NCI-H446 treated with DMSO at 0.1 percent for 48 hours (cell line): Measurements from ENCODE around the gene RRP1.
A peak's percentile ranks its signal among the peaks of the same experiment; 100 is the strongest.

ENCODE experiments used
- DNase-seq: peaks from one replicate; lab custom pipeline; 2025; lab: John Stamatoyannopoulos, UW

Gene RRP1

GRCh38 chr21:43802713-43803313 lies 13.4 kb downstream of the RRP1 start:
- DNase-seq: no peak

GRCh38 chr21:43803558-43804300 lies 14.4 kb downstream of the RRP1 start:
- DNase-seq: no peak

DNA sequence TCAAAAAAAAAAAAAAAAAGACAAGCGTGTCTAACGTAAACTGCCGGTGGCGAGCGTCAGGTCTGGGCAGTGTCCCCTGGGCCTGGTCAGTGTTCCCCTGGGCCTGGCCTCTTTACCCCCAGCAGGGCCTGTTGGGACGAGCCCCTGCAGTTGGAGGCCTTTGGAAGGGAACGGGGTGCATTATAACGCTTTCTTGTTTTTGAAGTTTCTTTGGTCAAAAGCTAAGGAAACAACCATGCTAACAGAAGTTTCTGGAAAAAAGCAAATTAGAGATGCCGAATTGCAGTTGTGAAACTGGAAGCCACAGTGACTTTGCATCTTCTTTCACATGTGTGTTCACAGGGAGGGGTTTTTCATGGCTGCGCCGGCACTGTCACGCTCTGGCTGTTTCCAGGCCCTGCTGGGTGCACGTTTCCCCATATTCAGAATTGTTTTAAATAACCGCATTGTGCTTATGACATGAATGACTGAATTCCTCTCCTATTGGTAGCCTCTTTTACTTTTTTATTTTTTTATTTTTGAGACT lies 16.0 kb downstream of the RRP1 start:
- DNase-seq: no peak

DNA sequence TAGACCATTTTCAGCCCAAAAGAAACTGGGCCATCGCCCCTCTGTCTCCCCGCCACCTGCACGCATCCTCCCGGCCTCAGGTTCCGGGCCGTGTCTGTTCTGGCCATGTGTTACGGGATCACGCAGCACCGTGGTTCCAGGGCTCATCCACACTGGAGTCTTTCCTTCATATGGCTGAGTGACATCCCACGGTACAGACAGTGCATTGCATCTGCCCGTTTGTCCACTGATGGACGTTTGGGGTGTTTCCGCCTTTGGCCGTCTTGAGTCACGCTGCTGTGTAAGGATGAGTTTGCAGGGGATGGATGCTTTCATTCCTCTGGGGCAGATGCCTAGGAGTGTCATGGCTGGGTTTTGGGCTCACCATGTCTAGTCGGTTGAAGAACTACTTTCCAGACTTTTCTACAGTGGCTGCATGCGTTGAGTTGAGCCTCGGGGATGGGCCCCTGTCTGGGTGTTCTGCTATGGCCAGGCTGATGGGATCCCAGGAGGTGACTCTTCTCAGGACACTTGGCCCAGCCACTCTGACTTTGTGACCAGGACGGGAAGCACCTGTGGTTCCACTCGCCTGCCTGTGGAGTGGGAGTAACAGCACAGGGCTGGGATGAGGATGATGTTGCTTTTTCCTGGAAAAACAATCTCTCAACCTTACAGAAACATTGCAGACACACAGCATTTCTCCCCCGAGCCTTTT lies 16.8 kb downstream of the RRP1 start:
- no peak for DNase-seq

- DNase-seq: no peak
Measured at GRCh38 chr21:43808367-43808766, 19.0 kb downstream of the RRP1 start.

DNA sequence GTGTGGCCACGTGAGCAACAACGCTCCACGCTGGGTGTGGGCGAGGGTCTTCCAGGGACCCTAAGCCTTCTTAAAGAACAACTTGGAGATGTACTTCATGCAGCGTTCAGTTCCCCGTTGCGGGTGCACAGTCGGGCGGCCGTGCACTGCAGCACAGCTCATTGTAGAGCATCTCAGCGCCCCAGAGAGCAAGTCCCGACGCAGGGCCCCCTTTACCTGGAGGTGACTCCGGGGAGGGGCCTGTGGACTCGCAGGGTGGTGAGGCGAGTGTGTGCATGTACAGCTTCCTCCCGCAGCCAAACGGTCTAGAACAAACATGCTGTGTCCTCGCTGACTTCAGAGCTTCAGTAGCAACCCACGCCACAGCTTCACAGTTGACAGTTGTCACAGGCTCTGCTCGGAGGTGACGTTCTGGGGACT lies 19.5 kb downstream of the RRP1 start:
- DNase-seq: no peak

DNA sequence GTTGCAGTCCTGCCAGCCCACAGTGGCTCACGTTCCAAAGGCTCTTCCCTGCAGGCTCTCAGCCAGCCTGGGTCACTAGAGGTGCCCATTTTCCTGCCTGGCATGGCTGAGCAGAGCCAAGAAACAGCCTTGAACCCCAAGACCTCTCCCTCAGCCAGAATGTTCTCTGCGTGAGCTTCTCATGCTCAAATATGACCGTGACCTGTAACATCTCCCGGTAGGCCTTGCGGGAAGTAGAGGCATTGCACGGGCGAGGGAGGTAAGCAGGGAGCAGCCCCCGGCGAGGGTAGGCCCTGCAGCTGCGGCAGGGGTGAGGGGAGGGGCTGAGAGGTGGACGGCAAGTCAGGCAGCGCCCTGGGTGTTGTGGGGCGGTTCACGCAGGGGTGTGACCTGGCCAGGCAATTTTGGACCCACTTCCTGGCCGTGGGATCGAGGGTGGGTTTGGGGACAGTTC lies 20.0 kb downstream of the RRP1 start:
- DNase-seq: no peak

- no peak for DNase-seq
Measured at GRCh38 chr21:43809853-43810504, 20.6 kb downstream of the RRP1 start.

DNA sequence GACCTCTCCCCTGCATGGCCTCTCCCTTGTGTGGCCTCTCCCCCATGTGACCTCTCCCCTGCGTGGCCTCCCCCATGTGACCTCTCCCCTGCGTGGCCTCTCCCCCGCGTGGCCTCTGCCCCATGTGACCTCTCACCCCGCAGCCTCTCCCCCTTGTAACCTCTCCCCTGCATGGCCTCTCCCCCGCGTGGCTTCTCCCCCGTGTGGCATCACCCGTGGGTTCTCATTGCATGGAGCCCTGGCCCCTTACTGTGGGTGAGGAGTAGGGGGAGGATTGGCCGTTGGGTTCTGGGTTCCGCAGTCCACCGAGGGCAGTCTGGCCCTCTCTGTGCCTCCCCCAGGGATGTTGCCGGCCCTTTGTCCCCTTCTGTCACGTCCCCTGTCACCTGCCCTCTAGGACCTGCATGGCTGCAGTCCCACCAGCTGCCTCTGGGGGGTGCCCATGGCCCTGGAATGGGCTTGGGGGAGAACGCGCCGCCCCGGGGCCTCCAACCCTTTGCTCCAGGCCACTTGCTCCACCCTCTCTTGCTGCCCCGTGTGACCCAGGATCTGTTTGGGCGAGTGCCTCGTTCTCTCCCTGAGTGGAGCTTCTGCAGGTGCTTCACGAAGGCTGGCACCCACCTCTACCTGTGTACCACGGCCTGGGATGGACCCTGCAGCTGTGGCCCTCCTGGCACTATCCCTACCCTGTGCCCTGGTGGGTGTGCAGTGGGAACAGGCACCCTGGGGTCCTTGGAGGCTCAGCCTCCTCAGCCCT lies 21.3 kb downstream of the RRP1 start:
- DNase-seq: peak; percentile 14

GRCh38 chr21:43811262-43812105 lies 22.1 kb downstream of the RRP1 start:
- no peak for DNase-seq

DNA sequence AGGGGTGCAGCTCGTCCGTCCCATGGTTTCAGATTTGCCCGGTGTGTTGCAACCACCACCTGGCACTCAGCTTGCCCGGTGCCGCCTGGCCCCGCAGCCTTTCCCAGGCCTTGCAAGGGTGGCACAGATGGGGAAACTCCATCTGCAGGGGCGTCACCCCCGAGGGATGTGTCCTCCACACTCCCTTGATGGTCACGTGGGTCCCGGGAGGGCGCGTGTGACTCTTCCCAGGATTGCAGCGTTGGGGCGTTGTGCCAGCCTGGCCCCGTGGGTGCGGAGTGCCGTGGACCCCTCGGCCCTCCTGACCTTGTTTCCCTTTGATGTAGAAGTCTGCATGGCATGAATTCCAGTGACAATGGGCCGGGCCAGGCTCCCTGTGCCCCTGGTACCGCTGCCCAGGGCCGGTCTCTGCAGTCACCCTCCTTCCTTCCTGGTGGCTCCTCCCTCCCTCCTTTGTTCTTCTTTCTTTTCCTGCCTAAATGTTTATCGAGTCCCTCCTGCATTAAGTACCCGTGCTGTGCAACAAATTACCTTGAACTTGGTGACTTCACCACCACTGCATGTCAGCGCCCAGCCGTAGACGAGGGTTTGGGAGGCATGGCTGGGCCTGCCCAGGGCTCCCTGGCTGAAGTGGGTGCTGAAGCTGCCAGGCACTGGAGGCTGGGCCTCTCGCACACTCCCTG lies 22.9 kb downstream of the RRP1 start:
- DNase-seq: no peak

GRCh38 chr21:43812957-43813655 lies 23.7 kb downstream of the RRP1 start:
- DNase-seq: no peak

DNA sequence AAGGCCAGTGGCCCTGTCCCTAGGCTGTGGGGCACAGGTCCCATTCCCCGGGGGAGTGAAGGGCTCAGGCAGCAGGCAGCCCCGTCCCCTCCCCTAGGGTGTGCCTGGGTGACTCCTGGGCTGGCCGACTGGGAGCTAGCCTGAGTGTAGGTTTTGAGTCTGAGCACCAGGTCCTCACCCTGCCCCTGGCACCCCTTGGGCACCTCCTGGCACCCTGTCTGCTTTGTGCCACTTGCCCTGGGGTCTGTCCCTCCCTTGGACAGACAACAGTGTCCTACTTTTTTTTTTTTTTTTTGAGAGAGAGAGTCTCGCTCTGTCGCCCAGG lies 24.2 kb downstream of the RRP1 start:
- no peak for DNase-seq

- no peak for DNase-seq
Measured at GRCh38 chr21:43814215-43815106, 25.1 kb downstream of the RRP1 start.

DNA sequence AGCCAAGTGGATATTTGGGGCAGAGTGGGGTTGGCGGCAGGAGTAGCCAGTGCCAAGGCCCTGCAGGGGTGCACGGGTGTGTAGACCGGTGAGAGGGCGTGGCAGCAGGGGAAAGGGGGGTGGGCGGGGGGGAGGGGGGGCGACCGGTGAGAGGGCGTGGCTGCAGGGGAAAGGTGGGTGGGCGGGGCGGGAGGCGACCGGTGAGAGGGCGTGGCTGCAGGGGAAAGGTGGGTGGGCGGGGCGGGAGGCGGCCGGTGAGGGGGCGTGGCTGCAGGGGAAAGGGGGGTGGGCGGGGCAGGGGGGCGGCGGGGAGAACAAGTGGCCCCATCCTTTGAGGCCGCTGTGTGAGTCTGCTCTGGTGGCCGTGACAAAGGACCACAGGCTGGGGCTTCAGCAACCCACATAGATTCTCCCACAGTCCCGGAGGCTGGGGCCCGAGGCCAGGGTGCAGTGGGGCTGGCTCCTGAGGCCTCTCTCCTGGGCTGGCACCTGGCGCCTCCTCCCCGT lies 25.8 kb downstream of the RRP1 start:
- no peak for DNase-seq

GRCh38 chr21:43815991-43816390 lies 26.6 kb downstream of the RRP1 start:
- no peak for DNase-seq

- no peak for DNase-seq
Measured at GRCh38 chr21:43816611-43817071, 27.3 kb downstream of the RRP1 start.
